Measurements from ENCODE around the gene CD247.
"Not testable (repeated sequence)": the region's sequence is repeated elsewhere in the genome, so short reads cannot be mapped to it uniquely, and the experiment has no call there.

The CD247 gene

DNA sequence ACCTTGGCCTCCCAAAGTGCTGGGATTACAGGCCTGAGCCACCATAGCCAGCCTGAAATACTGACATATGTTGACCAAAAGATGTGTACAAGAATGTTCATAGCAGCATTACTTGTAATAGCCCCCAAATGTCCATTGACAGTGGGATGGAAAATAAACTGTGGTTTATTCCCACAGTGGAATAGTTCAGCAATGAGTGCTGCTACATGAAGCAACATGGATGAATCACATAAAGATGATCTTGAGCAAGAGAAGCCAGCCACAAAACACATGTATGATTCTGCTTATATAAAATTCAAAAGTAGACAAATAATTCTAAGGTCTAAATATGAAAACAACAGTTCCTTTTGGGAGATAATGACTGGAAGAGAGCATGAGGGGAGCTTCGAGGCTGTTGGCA is 44.4 kb upstream of the CD247 start:
- Mint-ChIP-seq H3K27me3 (ENCODE audit: low read depth, poor library complexity) (no peaks in the 10 kb centered on the region), H3K4me3 (no peak overlapping the region), H3K36me3 (ENCODE audit: low read depth) (no peaks in the 10 kb centered on the region), H3K27ac (no peak overlapping the region), H3K9me3 (no peaks in the 10 kb centered on the region), H3K4me1 (peaks cover 20% of the 10 kb centered on the region)
- TF ChIP-seq, protein P1, sequence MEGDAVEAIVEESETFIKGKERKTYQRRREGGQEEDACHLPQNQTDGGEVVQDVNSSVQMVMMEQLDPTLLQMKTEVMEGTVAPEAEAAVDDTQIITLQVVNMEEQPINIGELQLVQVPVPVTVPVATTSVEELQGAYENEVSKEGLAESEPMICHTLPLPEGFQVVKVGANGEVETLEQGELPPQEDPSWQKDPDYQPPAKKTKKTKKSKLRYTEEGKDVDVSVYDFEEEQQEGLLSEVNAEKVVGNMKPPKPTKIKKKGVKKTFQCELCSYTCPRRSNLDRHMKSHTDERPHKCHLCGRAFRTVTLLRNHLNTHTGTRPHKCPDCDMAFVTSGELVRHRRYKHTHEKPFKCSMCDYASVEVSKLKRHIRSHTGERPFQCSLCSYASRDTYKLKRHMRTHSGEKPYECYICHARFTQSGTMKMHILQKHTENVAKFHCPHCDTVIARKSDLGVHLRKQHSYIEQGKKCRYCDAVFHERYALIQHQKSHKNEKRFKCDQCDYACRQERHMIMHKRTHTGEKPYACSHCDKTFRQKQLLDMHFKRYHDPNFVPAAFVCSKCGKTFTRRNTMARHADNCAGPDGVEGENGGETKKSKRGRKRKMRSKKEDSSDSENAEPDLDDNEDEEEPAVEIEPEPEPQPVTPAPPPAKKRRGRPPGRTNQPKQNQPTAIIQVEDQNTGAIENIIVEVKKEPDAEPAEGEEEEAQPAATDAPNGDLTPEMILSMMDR (IDR thresholded peaks at IDR 0.05) = no peak
- DNase-seq = no peak

DNA sequence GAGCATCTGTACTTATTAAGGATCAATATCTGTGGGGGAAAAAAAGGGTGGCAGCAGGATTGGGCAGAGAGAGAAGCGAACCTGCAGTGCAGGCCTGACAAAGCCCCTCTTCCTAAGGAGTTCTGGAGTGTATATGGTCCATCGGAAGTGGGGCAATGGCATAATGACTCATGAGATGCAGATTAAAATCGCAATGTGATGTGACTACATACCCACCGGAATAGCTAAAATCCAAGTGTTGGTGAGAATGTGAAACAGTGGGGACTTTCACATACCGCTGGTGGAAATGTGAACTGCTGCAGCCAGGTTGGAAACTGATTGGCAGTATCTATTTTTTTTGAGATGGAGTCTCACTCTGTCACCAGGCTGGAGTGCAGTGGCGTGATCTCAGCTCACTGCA is 43.4 kb upstream of the CD247 start:
- Mint-ChIP-seq H3K4me3 (no peak overlapping the region), H3K36me3 (ENCODE audit: low read depth) (no peaks in the 10 kb centered on the region), H3K4me1 (peaks cover 11% of the 10 kb centered on the region), H3K27ac (no peak overlapping the region), H3K27me3 (ENCODE audit: low read depth, poor library complexity) (no peaks in the 10 kb centered on the region), H3K9me3 (no peaks in the 10 kb centered on the region)
- no peak for DNase-seq
- TF ChIP-seq, protein P1 (IDR thresholded peaks at IDR 0.05) = no peak

DNA sequence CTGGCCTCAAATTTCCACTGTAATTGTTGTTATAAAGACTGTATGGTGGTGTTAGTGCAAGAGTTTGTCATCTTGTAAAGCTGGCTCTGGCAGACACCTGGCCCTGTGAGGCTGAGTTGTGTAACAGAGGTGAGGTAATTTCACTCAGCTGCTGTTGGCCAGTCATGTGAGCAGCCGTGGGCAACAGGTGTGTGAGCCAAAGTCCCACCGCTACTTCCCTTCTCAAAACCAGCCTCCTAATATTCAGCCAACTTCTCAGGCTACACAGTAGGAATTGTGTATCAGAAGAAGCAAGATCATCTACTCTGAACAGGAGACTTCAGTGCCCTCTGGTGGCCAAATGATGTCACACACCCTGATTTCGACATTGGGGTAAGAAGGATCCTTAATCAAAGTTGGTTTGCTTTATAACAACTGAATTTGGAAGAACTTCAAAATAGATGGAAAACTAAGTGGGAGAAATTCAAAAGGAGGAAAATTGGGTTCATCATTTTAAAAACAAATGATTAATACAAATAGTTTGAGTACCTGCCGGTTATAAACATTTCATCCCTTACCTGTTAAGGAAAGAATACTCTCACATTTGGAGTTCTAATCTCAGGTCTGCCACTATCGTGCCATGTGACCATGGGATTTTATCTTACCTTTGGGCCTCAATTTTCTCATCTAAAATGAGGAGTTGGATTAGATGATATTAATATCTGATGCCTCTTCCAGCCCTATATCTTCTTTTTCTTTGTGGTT is 37.8 kb upstream of the CD247 start:
- Mint-ChIP-seq H3K36me3 (ENCODE audit: low read depth) (no peaks in the 10 kb centered on the region), H3K4me3 (no peak overlapping the region), H3K27ac (no peak overlapping the region), H3K27me3 (ENCODE audit: low read depth, poor library complexity) (peaks cover 13% of the 10 kb centered on the region), H3K4me1 (peaks cover 21% of the 10 kb centered on the region), H3K9me3 (no peaks in the 10 kb centered on the region)
- TF ChIP-seq, protein P1 (IDR thresholded peaks at IDR 0.05) = peak; percentile 85
- DNase-seq = peak; percentile 80

DNA sequence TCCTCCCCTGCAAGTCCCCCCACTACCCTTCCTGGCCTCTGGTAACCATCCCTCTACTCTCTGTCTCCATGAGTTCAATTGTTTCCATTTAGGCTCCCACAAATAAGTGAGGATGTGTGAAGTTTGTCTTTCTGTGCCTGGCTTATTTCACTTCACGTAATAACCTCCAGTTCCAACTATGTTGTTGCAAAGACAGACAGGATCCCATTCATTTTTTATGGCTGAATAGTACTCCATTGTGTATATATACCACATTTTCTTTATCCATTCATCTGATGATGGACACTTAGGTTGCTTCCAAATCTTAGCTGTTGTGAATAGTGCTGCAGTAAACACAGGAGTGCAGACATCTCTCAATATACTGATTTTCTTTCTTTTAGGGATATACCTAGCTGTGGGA is 36.7 kb upstream of the CD247 start:
- H3K27ac Mint-ChIP-seq; H3K4me3 Mint-ChIP-seq; H3K36me3 Mint-ChIP-seq (ENCODE audit: low read depth): not testable (repeated sequence)

DNA sequence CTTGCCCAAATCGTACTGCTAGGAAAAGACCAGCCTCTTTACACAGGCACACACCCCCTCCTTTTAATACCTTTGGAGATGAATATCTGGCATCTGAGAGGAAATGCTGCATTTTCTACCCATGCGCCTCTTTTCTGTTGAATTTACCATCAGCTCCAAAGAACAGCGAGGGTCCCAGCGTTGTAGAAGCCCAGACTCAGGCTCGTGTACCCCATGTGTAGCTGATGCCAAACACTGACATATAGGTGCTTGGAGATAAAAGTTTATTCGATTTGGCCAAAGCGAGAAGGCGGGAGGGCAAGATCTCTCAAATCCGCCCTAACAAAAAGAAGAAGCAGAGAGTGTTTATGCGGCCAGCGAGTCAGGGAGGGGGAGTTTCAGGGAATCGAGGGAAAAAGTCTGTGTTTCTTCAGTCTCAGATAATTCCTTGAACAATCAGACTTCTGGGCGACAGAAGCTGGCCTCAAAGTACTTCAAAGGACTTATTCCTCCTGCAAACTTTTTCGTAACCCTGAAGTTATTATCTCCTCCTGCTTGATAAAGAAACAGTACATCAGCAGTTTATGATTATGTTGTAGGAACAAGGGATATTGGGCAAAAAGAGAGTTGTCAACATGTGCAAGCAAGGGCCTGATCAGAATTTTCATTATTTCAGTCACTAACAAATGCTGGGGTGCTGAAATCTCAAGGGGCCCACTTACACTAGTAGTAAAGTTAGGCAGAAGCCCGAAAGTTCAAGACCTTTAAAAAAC is 35.9 kb upstream of the CD247 start:
- Mint-ChIP-seq H3K27ac (no peak overlapping the region), H3K27me3 (ENCODE audit: low read depth, poor library complexity) (peaks cover 17% of the 10 kb centered on the region)
- peak; percentile 14 for DNase-seq

More for the DNA sequence above, 36.7 kb upstream of the CD247 start:
- not testable (repeated sequence) for DNase-seq, H3K9me3 Mint-ChIP-seq
- Mint-ChIP-seq H3K27me3 (ENCODE audit: low read depth, poor library complexity) (peaks cover 17% of the 10 kb centered on the region), H3K4me1 (peaks cover 26% of the 10 kb centered on the region)

More for the DNA sequence above, 35.9 kb upstream of the CD247 start:
- no peaks in the 10 kb centered on the region for H3K9me3 Mint-ChIP-seq
- peaks cover 26% of the 10 kb centered on the region for H3K4me1 Mint-ChIP-seq
- H3K4me3 Mint-ChIP-seq = peak overlapping the region; percentile 84
- TF ChIP-seq, protein P1 (IDR thresholded peaks at IDR 0.05) = no peak
- no peaks in the 10 kb centered on the region for H3K36me3 Mint-ChIP-seq (ENCODE audit: low read depth)

All from nephron progenitor cell (in vitro differentiated cells).